NK-92 (cell line): ENCODE results near the gene IFNA5.

ENCODE experiments used
- DNase-seq: peaks from one replicate; lab custom pipeline; 2025; ENCODE audit not compliant: unreplicated experiment; lab: John Stamatoyannopoulos, UW

IFNA5 gene

DNA sequence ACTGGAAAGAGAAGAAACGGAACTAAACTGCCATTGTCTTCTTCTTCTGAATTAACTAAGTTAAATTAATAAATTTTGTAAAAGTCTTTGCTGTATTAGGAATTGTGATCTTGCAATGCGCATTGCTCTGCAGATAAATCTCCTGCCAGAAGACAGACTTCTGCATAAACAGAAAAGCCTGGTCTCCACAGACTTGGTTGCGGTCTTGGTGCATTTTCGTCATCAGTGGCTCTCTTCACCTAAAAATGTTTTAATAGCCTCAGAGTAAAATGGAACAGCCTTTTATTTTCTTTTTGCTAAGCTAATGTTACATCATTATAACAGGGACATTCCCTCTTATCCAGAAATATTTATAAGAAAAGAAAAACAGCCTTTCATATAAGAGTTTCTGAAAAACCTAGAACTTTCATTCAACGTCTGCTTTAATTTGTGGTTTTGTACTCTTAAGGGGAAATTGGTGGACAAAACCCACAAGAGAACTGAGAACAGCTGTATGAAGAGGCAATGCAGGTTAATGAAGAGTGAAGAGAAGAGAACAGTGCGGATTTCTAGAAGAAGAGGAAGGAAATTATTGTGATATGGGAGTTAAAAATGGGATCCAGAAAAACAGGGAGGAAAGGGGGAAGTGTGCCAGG is 10.1 kb downstream of the IFNA5 start:
- no peak for DNase-seq

- DNase-seq, result no peak
Measured at GRCh38 chr9:21294364-21294774, 10.7 kb downstream of the IFNA5 start.

DNA sequence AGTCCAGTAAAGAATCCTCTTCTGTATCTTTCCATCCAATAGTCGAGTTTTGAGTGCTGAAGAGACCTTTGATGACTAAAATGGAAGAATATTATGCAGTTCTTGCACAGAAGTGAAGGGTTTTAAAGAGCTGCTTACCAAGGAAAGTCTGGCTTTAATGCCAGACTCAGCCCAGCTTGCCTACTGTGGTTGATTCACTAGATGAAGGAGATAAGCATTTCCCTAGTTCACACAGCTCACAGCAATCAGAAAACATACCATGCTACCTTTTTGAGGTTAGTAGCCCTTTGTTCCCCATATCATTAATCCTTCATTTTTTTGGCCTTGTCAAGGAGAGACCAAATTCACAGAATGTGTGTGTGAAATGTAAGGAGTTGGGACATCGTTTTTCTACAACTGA is 15.3 kb downstream of the IFNA5 start:
- no peak for DNase-seq

- DNase-seq, result no peak
Measured at GRCh38 chr9:21287280-21287679, 17.8 kb downstream of the IFNA5 start.

- no peak for DNase-seq
Measured at GRCh38 chr9:21286659-21287058, 18.5 kb downstream of the IFNA5 start.

- DNase-seq, result no peak
Measured at GRCh38 chr9:21286099-21286498, 19.0 kb downstream of the IFNA5 start.

GRCh38 chr9:21281275-21281674 is 23.8 kb downstream of the IFNA5 start:
- DNase-seq, result no peak

DNA sequence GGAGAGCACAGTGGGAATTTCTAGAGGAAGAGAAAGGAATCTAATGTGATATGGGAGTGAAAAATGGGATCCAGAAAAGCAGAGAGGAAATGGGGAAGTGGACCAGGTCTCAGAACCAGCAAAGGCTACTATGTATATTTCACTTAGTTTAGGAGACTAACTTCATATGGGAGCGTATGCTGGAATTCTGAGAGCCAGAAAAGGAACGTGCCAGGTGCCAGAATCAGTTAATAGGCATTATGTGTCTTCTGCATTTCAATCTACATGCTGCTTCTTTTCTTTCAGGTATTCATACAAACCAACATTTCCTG is 36.8 kb downstream of the IFNA5 start:
- no peak for DNase-seq

DNA sequence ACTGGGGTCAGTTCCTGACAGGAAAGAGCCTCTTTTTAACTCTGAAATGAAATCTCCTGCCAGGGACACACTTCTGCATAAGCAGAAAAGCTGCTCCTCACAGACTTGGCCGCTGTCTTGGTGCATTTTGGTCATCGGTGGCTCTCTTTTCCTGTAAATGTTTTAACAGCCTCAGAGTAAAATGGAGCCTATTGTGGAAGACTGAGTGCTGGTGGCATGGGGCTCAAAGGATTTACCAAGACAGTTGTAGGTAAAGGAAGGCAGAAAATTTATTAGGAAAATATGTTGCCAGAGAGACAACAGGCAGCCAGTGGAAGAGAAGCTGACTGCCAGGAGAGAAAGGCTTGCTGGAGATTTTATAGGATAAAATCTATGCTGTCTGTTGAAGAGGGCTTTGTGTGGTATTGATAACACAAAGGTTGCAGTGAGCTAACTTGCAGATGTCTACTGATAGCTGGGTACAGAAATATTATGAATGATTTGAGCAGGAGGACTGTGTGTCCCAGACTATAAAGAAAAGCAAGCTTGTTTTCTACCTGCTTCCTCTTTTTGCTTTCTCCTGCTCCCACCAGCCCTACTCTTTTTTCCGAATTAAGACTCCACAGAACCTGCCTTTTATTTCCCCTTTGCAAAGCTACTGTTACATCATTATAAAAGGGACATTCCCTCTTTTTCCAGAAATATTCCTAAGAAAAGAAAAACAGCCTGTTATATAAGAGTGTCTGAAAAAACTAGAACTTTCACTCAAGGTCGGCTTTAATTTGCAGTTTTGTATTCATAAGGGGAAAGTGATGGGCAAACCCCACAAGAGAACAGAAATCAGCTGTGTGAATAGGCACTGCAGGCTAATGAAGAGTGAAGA is 37.4 kb downstream of the IFNA5 start:
- no peak for DNase-seq

- DNase-seq, result no peak
Measured at GRCh38 chr9:21266733-21267484, 38.2 kb downstream of the IFNA5 start.

DNA sequence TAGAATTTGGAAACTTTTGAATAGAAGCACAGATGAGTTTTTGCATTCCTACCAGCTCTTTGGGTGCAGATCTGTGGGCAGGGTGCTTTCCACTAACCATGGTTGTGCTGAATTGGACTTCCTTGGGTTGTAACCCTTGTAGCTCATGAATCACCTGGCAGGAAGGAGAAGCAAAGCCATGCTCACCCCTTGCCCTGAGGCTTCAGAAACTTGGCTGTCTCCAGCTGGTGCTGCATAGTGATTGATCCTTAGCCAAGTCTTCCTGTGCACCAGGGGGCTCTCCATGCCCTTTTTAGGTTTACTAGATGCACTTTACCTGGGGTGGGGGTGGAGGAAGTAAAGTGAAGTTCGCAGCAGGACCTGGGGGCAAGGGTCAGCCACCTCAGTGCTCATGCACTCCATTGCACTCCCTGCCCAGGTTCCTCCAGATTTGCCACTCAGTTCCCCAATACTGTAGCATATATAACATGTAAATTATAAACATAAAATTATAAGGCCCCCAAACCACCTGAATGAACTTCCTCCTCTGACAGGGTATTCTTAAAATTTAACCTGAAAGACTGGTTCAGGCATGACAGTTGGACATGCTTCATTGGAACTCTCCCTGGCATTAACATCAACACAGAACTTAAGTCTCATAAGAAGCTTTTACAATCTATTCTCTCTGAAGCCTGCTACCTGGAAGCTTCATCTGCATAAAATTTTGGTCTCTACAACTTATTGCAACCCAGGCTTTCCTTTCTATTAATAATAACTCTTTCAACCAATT is 39.5 kb downstream of the IFNA5 start:
- no peak for DNase-seq

- no peak for DNase-seq
Measured at GRCh38 chr9:21255538-21256212, 49.4 kb downstream of the IFNA5 start.
